ENCODE measurements around the gene SAMD4A. TPM values are rescaled to one million over a fixed set of nuclear protein-coding genes. Genes with fewer than 3 reads are reported as not detected.
A peak's percentile ranks its signal among the peaks of the same experiment; 100 is the strongest.

SAMD4A gene
- total and polyA plus RNA-seq, 8 donors: 4.5 to 40.5 (median 8.0) TPM

DNA sequence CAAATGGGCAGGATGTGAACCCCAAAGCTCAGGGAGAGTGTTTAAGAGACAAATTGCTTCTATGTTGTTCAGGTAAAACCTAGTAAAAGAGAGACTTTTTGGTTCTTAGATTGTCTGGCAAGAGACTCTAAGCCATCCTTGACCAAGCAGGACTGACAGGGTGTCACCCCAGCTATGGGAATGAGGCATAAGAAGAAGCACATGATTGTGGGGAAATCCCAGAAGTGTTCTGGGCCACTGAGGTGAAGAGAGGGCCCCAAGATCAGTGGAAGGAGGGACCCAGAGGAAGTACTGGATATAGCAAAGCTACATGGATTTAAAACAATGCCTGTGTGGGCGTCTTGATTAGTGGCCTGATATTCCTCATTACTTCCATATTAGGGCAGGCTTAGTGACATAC lies 99.0 kb downstream of the SAMD4A start:
- Histone ChIP-seq H3K27ac (no peak overlapping the region), H3K4me3 (no peak overlapping the region), H3K27me3 (no peaks in the 10 kb centered on the region), H3K36me3 (no peaks in the 10 kb centered on the region), H3K4me1 (peaks cover 0 to under 1% of the 10 kb centered on the region in 2 donors), H3K9me3 (no peaks in the 10 kb centered on the region)
- DNase-seq (no peak), ATAC-seq (no peak)
- TF ChIP-seq, protein P1, sequence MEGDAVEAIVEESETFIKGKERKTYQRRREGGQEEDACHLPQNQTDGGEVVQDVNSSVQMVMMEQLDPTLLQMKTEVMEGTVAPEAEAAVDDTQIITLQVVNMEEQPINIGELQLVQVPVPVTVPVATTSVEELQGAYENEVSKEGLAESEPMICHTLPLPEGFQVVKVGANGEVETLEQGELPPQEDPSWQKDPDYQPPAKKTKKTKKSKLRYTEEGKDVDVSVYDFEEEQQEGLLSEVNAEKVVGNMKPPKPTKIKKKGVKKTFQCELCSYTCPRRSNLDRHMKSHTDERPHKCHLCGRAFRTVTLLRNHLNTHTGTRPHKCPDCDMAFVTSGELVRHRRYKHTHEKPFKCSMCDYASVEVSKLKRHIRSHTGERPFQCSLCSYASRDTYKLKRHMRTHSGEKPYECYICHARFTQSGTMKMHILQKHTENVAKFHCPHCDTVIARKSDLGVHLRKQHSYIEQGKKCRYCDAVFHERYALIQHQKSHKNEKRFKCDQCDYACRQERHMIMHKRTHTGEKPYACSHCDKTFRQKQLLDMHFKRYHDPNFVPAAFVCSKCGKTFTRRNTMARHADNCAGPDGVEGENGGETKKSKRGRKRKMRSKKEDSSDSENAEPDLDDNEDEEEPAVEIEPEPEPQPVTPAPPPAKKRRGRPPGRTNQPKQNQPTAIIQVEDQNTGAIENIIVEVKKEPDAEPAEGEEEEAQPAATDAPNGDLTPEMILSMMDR (IDR thresholded peaks at IDR 0.05): no peak
- intact Hi-C loops (cut with DNase I): no loop called here

GRCh38 chr14:54667026-54667744 lies 100.3 kb downstream of the SAMD4A start:
- no peaks in the 10 kb centered on the region for H3K9me3 ChIP-seq
- no peak overlapping the region for H3K4me3 ChIP-seq
- ATAC-seq (no peak), DNase-seq (no peak)
- no peaks in the 10 kb centered on the region for H3K36me3 ChIP-seq
- H3K27me3 ChIP-seq: no peaks in the 10 kb centered on the region
- no peak overlapping the region for H3K27ac ChIP-seq
- H3K4me1 ChIP-seq: no peaks in the 10 kb centered on the region
- TF ChIP-seq, protein P1 (IDR thresholded peaks at IDR 0.05): no peak
- intact Hi-C loops (cut with DNase I): no loop called here

- DNase-seq (no peak), ATAC-seq (no peak)
- H3K27me3 ChIP-seq: no peaks in the 10 kb centered on the region
- H3K4me3 ChIP-seq: no peak overlapping the region
- intact Hi-C loops (cut with DNase I): no loop called here
- no peaks in the 10 kb centered on the region for H3K4me1 ChIP-seq
- H3K27ac ChIP-seq: no peak overlapping the region
- TF ChIP-seq, protein P1 (IDR thresholded peaks at IDR 0.05): no peak
- H3K36me3 ChIP-seq: no peaks in the 10 kb centered on the region
- H3K9me3 ChIP-seq: no peaks in the 10 kb centered on the region
These were observed 100.8 kb downstream of the SAMD4A start for GRCh38 chr14:54667764-54668163.

DNA sequence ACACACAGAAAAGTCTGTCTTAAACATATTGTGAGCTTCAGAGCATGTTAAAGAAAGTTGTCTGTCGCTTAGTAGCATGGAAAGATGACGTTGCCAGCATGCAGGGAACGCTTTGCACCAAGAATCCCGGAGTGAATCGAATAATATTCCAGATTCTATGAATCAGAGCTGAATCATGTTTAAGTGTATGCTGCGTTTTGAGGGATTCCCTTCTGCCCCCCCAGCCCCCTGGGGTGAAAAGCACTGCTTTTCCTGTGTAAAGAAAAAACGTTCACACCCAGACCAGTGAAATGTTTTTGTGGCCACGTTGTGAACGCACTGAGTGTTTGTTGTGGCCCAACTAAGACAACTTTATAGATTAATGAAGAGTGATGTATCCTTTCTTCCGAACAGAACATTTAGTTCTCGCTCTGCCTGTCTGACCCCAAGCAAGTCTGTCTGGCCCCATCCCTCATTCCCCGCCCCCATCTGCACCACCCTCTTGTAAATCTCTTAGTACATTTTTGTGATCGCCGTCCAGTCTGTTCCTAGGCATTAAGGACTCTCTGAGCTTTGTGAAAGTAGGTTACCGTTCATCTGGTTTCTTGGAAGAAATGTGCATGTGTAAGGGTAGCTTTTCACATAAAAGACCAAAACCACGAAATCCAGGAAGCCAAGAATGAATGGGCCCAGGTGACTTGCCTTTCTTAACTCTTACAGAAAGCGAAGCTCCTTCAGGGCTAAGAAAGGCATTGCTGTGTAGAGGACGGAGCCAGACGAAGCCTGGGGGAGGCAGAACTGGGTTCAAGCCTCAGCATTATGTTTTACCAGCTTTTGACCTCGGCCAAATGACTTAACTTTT lies 103.0 kb downstream of the SAMD4A start:
- TF ChIP-seq, protein P1 (IDR thresholded peaks at IDR 0.05): no peak
- no peaks in the 10 kb centered on the region for H3K36me3 ChIP-seq
- H3K9me3 ChIP-seq: no peaks in the 10 kb centered on the region
- no peaks in the 10 kb centered on the region for H3K27me3 ChIP-seq
- DNase-seq: no peak
- no peak overlapping the region for H3K4me3 ChIP-seq
- ATAC-seq: peak; percentile 35
- H3K4me1 ChIP-seq: no peaks in the 10 kb centered on the region
- intact Hi-C loops (cut with DNase I): no loop called here
- no peak overlapping the region for H3K27ac ChIP-seq

GRCh38 chr14:54671537-54671936 lies 104.6 kb downstream of the SAMD4A start:
- Histone ChIP-seq H3K9me3 (no peaks in the 10 kb centered on the region), H3K4me1 (no peaks in the 10 kb centered on the region), H3K27ac (no peak overlapping the region), H3K27me3 (no peaks in the 10 kb centered on the region), H3K36me3 (no peaks in the 10 kb centered on the region), H3K4me3 (no peak overlapping the region)
- ATAC-seq (no peak), DNase-seq (no peak)
- intact Hi-C loops (cut with DNase I): no loop called here
- TF ChIP-seq, protein P1 (IDR thresholded peaks at IDR 0.05): no peak

All from left lung (tissue), 10 donors.